Endothelial cell of coronary artery (primary cell): ENCODE measurements around the gene COQ4. TPM values are rescaled to one million over a fixed set of nuclear protein-coding genes. Genes with fewer than 3 reads are reported as not detected.

Experiments
- total RNA-seq: library from RNA; depleted of rRNA; stranded (reverse); fragments of >200 nt; gene quantifications from 2 replicates; pipeline ENCODE4 v1.2.3, GENCODE V29; 2014

Gene COQ4
- 20.9 and 30.8 TPM in 2 replicates for total RNA-seq

DNA sequence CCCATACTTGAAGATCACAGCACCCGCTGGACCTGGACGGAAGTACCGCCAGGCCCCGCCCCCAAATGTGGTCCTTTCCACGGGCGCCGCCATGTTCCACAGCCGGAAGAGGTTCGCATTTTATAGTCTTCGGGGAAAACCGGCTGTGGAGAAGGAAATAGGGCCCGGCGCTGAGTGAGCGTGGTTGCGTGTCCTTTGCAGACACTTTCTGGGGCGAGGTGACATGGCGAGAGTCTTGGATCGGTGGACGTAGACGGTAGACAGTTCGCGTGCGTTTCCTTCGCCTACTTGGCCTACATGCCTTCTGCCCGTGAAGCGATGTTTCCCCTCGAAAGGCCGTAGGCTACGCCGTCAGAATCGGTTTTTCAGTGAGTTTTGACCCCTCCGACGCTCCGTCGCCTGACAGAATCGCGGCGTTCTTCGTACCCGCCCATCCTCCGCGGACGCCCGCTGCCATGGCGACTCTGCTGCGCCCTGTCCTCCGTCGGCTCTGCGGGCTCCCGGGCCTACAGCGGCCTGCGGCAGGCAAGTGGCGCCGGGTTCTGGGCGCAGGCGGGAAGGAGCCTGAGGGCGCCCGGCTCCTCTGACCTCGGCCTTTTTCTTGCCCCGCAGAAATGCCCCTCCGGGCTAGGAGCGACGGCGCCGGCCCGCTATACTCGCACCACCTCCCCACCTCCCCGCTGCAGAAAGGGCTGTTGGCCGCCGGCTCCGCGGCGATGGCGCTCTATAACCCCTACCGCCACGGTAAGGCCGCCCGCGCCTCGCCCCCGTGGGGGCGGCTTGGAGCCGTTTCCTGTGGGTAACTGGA, at the start of gene COQ4, which contains the start of gene TRUB2:
COQ4 (plus strand) TSS at position 436 of the 808 bp plus-strand sequence; CDS start at position 456, 20 bp downstream.
TRUB2 (minus strand) TSS at position 44 of the 808 bp plus-strand sequence; CDS start at position 5, 39 bp downstream.

DNA sequence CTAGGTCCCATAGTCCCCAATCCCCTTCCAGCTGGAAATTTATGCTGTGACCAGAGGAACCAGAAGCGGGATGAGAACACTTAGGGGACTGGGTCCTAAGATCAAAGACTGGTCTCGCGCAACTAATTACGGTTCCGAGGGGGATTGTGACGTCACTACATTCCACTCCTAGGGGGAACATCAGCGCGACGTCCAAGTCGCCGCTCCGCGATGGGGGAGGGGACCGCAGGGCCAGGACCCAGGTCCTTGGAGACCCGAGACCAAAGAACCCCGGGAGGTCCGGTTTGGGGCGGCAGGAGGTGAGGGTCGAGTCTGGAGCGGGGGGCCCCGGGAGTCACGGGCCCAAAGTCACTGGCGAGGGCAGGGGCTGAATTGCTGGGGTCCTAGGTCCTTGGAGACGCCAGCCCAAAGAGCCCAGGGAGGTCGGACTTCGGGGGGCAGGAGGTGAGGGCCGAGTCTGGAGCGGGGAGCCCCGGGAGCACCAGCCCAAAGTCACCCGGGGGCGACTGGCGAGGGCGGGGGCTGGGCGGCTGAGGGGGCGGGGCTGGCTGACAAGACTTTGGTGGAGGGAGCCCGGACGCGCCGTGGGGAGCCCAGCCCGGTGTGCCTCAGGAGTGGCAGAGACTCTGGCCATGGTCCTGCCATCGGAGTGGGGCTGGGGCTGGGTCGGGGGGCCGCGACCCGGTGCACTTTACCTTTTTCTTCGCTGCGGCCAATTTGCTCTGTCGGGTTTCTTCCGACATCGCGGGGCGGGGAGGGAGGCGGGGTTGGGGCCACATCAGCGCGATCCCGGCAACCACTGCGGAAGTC, 47.2 kb upstream of the COQ4 start, which contains the start of gene GOLGA2:
GOLGA2 (minus strand) TSS at position 810 of the 810 bp plus-strand sequence; CDS start at position 779, 31 bp downstream.

DNA sequence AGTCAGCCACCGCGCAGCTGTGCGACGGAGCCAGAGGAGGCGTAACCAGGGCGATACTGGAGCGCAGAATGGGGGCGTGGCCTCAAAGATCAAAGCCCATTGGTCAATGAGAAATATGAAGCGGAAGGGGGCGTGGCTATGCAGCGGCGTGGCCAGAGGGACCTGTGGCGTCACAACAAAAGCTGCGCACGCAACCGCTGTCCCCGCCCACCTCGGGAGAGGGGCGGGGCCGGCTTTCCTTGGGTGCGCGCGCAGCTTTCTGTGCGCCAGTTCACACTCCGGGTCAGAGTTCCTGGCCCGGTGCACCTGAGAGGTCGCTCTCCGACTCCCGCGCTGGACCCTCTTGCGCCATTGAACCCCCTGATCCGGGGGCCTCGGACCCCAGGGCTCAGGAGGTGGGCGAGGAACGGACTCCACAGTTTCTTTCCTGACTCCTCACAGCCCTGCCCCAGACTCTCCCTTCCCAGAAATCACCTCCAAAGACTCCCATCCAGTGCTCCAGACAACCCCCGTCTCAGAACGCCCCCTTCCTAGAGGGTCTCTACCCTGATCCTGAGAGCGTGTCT, 46.5 kb upstream of the COQ4 start, which contains the start of gene SWI5:
SWI5 (plus strand) TSS at position 269 of the 566 bp plus-strand sequence.

DNA sequence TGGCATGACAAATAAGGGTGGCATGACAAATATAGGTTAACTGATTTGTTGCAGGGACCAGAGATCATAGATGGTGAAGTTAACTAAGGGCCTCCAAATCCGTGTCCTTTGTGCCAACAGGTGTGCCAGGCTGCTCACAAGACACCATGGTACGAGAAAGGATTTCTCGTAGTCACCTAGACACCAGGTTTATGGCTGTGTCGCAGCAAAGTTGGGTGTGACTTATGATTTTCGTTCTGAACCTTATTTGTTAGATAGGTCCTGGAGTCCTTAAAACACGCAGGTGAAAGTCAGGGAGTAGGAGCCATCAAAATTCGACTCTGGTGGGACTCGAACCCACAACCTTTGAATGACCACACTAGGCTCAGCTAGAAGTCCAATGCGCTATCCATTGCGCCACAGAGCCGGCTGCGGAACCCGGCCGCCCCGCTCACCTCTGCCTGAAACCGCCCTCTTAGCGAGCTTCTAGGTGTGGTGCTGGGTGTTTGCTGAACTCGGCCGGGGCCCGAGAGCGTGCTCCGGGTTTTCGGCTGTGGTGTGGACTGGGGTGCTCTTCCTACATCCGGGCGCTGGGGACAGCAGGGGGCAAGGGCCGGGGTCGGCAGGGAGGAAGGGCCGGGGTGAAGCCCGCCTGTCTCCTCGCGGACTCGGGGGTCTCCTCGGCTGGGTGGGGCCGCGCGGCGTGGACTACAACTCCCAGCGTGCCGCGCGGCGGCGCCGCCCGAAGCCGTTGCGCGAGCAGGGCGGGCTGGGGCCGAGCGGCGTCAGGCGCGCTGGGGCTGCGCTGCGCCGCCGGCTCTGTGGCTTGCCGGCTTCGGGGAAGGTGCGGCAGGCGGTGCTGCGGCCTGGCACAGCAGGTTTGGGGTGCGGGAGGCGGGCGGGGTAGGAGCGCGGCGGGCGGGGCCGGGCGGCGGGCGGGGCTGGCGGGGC, 17.4 kb downstream of the COQ4 start, which contains the start of gene SLC27A4:
SLC27A4 (plus strand) TSS at position 767 of the 930 bp plus-strand sequence. CDS start 2,606 bp downstream, outside the sequence.

DNA sequence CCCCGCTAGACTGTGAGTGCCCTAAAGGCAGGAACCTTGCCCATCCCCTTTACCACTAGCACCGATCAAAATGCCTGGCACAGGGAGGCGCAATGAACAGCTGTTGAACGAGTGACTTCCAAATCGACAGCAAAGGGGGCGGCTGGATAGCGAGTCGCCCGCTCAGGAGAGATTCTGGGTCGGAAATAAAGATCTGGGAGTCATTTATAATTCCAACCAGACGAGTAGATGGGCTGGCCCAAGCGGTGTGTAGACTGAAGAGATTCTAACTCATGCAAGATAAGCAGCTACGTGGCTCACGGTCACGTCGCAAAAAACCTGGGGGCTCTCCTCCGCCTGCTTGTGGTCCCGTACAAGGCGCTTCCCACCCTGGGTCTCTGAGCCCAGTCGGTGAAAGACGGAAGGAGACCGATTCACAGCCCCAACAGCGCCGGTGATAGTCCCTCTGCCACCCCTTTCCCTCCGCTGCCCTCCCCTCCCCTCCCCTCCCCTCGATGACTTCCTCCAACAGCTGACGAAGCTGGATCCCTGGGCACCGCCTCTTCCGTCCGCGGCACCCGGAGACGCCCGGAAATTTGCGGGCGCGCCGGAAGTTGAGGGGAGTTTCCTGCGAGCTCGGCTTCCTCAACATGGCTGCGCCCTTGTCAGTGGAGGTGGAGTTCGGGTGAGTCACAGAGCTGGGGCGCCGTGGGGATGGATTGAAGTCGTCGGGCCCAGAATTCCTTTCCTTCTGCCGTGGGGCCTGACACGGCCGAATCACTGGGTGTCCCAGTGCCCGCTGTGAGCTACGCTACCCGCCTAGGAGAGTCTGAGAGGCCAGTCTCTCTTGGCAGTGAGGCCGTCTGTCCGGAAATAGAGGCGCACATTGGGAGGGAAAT, 48.4 kb downstream of the COQ4 start, which contains the start of gene URM1:
URM1 (plus strand) TSS at position 623 of the 878 bp plus-strand sequence; CDS start at position 630, 7 bp downstream.

Other genes starting within 250 kb of the COQ4 start
- gene PTGES2, start 195.1 kb upstream of the COQ4 start, total RNA-seq: 112 and 116 TPM in 2 replicates
- gene LCN2, start 173.4 kb upstream of the COQ4 start, total RNA-seq: 0.18 TPM in 1 of 2 replicates, not detected in the other
- gene BBLN, start 162.6 kb upstream of the COQ4 start, total RNA-seq: 19.5 and 21.7 TPM in 2 replicates
- gene CIZ1, start 131.3 kb upstream of the COQ4 start, total RNA-seq: 17.9 and 30.1 TPM in 2 replicates
- 0.27 and 2.9 TPM in 2 replicates for gene DNM1, start 119.5 kb upstream of the COQ4 start, total RNA-seq
- gene GOLGA2, start 46.8 kb upstream of the COQ4 start, total RNA-seq: 55.2 and 83.3 TPM in 2 replicates
- gene SWI5, start 46.6 kb upstream of the COQ4 start, total RNA-seq: 26.8 and 32.1 TPM in 2 replicates
- gene TRUB2, start 392 bp upstream of the COQ4 start, total RNA-seq: 24.1 and 31.8 TPM in 2 replicates
- gene SLC27A4, start 17.7 kb downstream of the COQ4 start, total RNA-seq: 27.0 and 27.9 TPM in 2 replicates
- 39.2 and 43.2 TPM in 2 replicates for gene URM1, start 48.5 kb downstream of the COQ4 start, total RNA-seq
- gene CERCAM, start 98.0 kb downstream of the COQ4 start, total RNA-seq: 14.6 and 48.1 TPM in 2 replicates
- gene ODF2, start 133.2 kb downstream of the COQ4 start, total RNA-seq: 45.7 and 46.6 TPM in 2 replicates
- gene GLE1, start 181.9 kb downstream of the COQ4 start, total RNA-seq: 21.5 and 21.8 TPM in 2 replicates
- gene SPTAN1, start 229.7 kb downstream of the COQ4 start, total RNA-seq: 484 and 510 TPM in 2 replicates